GM03348 (cell line): ENCODE results near the gene CDH5.
"Not testable (repeated sequence)": the region's sequence is repeated elsewhere in the genome, so short reads cannot be mapped to it uniquely, and the experiment has no call there.

Experiments used
- DNase-seq: peaks from one replicate; pipeline ENCODE4 v3.0.0; 2012; ENCODE audit warnings: low spot score

CDH5 gene

DNA sequence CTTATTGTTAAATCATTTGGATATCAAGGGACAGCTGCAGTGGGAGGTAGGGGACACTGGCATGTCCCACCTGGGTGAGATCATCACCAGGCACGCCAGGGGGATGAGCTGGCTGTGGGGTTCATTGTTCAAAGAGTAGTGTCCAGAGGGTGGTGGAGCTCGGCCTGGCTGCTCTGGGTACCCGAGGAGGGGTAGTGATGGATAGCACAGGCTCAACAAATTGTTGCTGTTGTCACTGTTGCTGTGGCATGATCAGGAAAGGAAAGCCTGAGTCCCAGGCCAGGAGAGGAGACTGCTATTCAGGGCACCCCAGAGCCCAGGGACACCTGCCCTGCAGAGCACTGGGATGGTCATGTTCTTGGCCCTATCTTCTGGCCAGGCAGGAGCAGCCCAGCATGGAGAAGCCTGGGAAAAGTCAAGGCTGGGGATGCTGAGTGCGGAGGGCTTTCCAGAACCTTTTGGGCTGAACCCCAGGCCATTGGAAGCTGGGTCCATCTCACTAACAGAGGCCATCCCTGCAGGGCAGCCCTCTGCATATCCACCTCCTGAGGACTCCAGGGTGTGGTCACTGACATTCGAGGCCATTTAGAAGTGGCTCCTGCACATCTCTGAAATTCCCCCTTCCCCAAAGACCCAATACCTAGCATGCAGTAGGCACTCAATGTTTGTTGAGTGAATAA lies 72.7 kb downstream of the CDH5 start:
- no peak for DNase-seq

DNA sequence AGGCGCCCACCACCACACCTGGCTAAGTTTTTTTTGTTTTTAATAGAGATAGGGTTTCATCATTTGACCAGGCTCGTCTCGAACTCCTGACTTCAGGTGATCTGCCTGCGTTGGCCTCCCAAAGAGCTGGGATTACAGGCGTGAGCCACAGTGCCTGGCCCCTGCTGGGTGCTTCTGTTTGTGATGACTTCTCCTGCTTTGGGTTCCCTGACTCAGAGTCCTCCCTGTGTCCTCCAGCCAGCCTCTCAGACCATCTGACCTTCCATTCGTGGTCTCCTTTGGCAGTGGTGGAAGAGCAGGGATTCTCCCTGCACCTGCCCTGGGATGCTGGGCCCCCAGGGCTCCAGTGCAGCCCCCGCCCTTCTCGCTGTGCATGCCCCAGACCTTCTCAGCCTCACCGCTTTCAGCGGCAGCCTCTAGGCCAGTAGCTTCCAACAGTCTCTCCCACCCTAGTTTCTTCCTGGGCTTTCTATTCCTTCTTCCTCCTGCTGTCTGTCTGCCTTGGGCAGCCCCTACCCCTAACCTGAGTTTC lies 73.8 kb downstream of the CDH5 start:
- DNase-seq = no peak

DNA sequence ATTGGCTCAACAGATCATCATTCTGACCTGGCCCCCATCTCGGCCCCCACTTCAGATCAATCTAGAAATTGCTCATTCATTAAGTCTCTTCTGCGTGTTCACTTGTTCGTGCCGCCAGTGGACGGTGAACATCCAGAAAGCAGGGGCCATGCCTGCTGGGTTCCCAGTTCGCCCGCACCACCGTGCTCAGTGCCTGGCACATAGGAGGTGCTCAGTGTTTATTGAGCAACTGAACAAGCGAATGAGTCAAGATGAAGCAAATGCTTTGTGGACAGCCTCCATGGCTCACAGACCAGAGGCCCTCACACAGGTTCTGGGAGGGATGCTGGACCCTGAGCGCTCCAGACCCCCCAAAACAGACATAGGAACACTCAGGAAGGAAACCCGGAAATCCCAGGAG lies 74.5 kb downstream of the CDH5 start:
- DNase-seq = no peak

DNA sequence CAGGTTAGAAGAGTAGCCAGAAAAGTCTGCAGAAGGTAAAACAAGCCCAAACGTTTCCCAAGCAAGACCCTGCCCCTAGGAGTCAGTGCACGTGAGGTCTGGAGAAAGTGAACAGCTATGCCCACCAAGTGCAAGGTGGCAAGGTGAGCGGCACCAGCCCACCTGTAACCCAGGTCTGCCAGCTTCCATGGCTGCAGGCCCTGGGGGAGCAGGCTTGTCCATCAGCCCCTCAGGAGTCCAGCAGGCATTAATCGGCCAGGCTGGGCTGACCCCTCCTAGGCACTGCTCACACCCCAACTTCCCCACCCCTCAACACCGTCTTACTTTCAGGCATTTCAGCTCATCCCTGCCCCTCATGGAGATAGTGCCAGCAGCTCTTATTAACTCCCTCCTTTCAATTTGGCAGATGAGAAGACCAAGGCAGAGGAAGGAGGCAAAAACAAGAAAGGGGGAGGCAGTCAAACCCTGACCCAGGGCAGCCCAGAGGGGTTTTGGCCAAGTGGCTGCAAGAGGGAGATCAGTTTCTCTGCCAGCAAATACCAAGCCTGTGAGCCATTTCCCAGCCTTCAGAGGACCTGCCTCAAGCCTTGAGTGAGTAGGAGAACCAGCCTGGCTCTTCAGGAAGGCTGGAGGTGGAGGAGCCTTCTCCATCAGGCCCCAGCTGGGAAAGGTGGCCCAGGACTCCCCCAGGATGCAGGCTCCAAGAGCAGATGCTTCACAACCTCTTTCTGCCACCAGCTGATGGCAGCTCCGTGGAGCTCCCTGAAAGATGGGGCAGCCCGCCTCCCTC lies 75.3 kb downstream of the CDH5 start:
- DNase-seq = peak; percentile 81

DNA sequence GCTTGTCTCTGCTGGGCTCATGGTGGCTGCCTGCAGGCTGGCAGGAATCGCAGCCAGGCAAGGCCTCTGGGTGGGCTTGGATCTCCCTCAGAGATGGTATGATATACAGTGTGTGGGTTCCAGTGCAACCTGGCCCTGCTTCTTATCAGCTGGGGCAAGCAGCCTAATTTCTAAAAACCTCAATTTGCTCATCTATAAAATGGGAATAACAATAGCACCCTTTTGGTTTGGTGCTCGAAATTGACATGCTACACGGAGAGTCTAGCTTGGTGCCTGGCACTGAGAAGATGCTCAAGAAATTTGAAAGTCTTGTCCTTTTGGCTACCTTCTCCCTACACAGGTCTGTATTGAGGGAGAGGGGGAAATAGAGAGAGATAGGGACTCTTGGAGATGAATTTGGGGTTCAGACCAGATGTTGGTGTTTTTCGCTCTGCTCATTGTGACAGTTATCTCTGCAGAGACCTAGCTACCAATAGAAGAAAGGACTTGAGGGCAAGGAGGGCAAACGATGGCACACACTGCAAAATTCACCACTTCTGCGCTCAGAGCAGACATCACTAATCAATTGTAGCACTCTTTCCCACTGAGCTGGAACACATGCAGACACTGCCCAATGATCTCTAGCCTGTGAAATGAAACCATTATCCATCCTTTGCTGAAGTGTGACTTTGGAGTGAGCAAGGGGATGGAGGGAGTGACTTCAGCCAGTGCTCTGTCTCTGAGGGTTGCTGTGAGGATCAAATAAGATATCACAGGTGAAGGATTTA lies 76.2 kb downstream of the CDH5 start:
- DNase-seq = no peak

DNA sequence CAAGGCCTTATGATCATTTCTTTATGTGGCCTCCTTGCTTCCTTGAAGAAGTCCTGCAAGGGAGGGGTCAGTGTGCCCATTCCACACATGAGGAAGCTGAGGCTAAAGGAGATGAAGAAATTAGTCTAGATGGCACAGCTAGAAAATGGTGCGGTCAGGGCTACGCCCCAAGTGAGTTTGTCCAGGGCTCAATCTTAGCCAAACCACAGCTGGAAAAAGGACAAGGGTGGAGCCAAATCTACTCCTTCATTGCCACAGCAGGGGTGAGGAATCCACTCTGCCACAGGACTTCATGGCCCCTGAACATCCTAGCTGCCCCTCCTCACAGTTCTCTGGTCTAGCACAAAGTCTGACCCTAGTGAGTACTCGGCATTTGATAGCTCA lies 76.8 kb downstream of the CDH5 start:
- DNase-seq = no peak

DNA sequence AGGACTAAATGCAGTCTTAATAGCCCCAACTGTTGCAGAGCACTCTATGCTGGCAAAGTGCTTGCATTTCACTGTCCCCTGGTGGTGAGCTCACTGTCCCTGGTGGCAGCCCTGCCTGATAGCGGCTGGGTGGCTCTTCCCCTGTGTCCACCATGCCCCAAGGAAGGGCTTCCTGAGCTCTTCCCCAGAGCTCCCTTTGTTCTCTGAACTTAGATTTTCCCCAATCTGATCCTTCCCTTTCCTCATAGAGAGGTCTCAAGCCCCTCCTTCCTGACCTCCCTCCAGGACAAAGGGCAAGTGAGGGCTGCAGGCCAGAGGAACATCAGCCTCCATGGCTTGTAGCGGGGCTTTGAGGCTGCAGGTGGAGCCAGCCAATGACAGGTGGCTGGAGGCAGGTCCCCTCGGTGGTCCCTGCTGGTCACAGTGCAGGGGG lies 77.6 kb downstream of the CDH5 start:
- no peak for DNase-seq

DNA sequence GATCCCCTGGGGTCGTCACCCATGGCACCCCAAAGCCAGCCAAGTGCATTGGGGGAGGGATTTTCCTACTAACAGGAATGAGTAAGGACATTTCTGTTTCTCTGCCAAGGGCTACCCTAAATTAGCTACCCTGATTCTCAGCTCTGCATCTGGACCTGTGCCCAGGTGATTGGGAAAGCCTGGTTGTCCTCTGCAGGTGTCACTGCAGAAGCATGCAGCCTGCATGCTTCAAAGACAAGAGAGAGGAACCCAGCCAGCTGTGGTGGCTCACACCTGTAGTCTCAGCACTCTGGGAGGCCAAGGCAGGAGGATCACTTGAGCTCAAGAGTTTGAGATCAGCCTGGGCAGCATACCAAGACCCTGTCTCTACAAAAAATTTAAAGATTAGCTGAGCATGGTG lies 80.2 kb downstream of the CDH5 start:
- DNase-seq = no peak

DNA sequence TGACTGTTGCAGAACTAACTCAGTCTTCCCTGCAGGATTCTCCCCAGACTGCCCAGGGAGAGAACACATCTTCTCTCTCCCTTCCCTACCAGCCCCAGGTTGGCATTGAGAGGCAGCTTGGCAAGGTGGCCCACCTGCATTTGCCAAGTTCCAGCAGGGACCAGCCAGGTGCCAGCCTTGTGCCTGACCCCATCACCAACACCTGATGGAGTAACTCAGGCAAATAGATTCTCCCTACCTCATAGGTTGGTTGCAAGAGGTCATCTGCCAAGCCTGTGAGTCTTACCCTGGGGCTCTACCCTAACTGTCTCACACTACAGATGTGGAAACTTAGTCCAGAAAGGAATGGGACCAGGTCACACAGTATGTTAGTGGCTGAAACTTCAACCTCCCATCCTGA lies 81.0 kb downstream of the CDH5 start:
- DNase-seq = no peak

DNA sequence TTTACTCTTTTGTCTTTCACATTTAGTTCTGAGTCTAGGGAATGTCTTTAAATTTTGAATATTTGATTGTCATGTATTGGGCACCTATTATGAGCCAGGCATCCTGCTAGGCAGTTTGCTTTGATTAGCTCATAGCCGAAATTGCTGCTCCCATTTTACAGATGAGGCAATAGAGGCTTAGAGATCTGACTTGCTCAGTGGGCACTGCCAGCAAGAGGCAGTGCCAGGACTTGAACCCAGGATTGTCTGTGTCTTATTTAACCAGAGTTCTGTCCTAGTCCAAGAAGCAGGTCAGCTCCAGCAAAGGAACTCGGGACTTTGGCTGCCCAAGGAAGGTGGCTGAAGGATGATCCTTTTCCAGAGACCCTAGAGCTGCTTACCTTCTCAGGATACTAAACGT lies 85.1 kb downstream of the CDH5 start:
- DNase-seq = no peak

DNA sequence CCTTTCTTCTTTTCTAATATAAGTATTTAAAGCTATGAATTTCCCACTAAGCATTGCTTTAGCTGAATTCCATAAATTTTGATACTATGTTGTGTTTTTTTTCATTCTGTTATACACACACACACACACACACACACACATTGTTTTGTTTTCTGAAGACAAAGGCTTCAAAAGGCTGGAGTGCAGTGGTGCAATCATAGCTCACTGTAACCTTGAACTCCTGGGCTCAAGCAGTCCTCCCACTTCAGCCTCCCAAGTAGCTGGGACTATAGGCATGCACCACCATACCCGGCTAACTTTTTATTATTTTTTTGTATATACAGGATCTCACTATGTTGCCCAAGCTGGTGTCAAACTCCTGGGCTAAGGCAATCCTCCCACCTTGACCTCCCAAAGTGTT lies 86.7 kb downstream of the CDH5 start:
- DNase-seq = not testable (repeated sequence)
